HL-60 (cell line): ENCODE measurements around the gene TGM2.
A peak's percentile ranks its signal among the peaks of the same experiment; 100 is the strongest.

Source experiments
- DNase-seq, 2 experiments: peaks; one replicate each; pipeline ENCODE4 v3.0.0-alpha.2; 2010 to 2020; ENCODE audit warnings: low read depth in 1 of 2, low spot score in 1 of 2
- H3K27ac ChIP-seq: fragments of 250-450 bp; sonication (Bioruptor Pico); replicated peaks from 2 replicates; pipeline ENCODE4 v1.5.1; 2020; ENCODE audit warnings: mild to moderate bottlenecking, moderate library complexity
- H3K27me3 ChIP-seq: fragments of 250-450 bp; sonication (Bioruptor Pico); 2 replicates; pipeline ENCODE4 v1.5.1; 2021; ENCODE audit warnings: mild to moderate bottlenecking, moderate library complexity; ENCODE audit not compliant: insufficient read depth, poor library complexity, severe bottlenecking
- H3K4me3 ChIP-seq: replicated peaks from 2 replicates; pipeline ENCODE4 v1.5.1; 2011; ENCODE audit warnings: mild to moderate bottlenecking, control low read depth, low read length; ENCODE audit not compliant: insufficient read depth
- GABPA ChIP-seq: IDR thresholded peaks from 2 replicates; pipeline ENCODE4 v1.6.1; 2012; ENCODE audit warnings: low read depth
- POLR2AphosphoS5 ChIP-seq: IDR thresholded peaks from 2 replicates; pipeline ENCODE4 v1.6.1; 2012; ENCODE audit warnings: low read depth
- SPI1 ChIP-seq: IDR thresholded peaks from 2 replicates; pipeline ENCODE4 v1.6.1; 2012; ENCODE audit warnings: low read depth, mild to moderate bottlenecking, borderline replicate concordance
- TF ChIP-seq, protein P1 (sequence below): IDR thresholded peaks from one replicate; pipeline ENCODE4 v1.5.1; 2011; ENCODE audit warnings: low read length, control low read depth, inconsistent platforms; ENCODE audit not compliant: insufficient read depth
- TF ChIP-seq, protein P2 (sequence below): IDR thresholded peaks from 2 replicates; pipeline ENCODE4 v1.6.1; 2012; ENCODE audit warnings: low read depth; ENCODE audit not compliant: insufficient replicate concordance

Gene TGM2

DNA sequence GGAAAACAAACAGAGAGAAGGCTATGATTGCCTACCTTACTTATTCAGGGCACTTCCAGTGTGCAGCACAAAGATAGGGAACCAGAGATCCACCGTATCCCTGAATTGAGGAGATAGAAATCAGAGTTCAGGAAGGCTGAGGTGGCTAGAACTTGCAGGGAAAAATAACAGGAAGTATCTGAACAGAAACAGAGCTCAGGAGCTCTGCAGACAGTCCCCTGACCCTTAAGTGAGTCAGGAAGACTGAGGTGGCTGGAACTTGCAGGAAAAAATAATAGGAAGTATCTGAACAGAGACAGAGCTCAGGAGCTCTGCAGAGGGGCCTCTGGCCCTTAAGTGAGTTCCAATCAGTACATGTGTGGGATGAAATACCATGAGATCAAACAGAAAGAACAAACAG, 66.1 kb downstream of the TGM2 start:
- TF ChIP-seq SPI1 (no peak), GABPA (no peak), POLR2AphosphoS5 (no peak)
- TF ChIP-seq, protein P1, sequence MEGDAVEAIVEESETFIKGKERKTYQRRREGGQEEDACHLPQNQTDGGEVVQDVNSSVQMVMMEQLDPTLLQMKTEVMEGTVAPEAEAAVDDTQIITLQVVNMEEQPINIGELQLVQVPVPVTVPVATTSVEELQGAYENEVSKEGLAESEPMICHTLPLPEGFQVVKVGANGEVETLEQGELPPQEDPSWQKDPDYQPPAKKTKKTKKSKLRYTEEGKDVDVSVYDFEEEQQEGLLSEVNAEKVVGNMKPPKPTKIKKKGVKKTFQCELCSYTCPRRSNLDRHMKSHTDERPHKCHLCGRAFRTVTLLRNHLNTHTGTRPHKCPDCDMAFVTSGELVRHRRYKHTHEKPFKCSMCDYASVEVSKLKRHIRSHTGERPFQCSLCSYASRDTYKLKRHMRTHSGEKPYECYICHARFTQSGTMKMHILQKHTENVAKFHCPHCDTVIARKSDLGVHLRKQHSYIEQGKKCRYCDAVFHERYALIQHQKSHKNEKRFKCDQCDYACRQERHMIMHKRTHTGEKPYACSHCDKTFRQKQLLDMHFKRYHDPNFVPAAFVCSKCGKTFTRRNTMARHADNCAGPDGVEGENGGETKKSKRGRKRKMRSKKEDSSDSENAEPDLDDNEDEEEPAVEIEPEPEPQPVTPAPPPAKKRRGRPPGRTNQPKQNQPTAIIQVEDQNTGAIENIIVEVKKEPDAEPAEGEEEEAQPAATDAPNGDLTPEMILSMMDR: no peak
- TF ChIP-seq, protein P2, sequence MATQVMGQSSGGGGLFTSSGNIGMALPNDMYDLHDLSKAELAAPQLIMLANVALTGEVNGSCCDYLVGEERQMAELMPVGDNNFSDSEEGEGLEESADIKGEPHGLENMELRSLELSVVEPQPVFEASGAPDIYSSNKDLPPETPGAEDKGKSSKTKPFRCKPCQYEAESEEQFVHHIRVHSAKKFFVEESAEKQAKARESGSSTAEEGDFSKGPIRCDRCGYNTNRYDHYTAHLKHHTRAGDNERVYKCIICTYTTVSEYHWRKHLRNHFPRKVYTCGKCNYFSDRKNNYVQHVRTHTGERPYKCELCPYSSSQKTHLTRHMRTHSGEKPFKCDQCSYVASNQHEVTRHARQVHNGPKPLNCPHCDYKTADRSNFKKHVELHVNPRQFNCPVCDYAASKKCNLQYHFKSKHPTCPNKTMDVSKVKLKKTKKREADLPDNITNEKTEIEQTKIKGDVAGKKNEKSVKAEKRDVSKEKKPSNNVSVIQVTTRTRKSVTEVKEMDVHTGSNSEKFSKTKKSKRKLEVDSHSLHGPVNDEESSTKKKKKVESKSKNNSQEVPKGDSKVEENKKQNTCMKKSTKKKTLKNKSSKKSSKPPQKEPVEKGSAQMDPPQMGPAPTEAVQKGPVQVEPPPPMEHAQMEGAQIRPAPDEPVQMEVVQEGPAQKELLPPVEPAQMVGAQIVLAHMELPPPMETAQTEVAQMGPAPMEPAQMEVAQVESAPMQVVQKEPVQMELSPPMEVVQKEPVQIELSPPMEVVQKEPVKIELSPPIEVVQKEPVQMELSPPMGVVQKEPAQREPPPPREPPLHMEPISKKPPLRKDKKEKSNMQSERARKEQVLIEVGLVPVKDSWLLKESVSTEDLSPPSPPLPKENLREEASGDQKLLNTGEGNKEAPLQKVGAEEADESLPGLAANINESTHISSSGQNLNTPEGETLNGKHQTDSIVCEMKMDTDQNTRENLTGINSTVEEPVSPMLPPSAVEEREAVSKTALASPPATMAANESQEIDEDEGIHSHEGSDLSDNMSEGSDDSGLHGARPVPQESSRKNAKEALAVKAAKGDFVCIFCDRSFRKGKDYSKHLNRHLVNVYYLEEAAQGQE: no peak
- Histone ChIP-seq H3K4me3 (no peak overlapping the region), H3K27ac (no peak overlapping the region), H3K27me3 (no peaks in the 10 kb centered on the region)
- DNase-seq: no peak

DNA sequence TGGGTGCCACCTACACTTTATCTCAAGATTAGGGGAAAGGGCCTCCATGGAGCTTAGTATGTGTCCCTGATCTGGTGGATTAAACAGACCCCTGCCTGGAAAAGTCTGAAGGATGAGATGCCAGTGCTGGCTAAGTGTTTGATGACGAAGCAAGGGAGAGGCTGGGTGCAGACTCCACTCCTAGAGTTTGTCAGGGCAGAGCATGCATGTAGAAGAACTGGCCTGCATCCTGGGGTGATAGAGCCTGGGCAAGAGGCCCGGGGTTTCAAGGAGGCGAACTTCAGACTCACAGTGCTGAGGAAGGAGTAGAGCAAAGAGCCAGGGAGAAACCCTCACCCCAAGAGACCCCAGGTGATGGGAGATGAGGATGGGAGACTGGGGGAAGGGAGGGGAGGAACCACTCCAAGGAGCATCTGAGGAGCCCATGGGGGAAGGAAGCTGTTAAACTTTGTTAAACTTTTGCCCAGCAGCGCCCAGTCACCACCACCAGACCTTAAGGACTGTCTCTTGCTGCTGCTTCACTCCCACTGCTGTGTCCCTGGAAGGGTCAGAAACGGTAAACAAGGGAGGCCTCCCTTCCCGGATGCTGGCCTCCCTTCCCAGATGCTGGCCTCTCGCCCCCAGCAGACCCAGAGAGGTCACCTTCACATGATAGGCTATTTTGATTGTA, 69.9 kb downstream of the TGM2 start:
- Histone ChIP-seq H3K27ac (peak overlapping the region; percentile 60), H3K4me3 (no peak overlapping the region), H3K27me3 (no peaks in the 10 kb centered on the region)
- peak in 1 of 2 experiments; percentile 9 for DNase-seq
- TF ChIP-seq POLR2AphosphoS5 (no peak), GABPA (no peak), SPI1 (no peak)
- TF ChIP-seq, protein P1: no peak
- TF ChIP-seq, protein P2: no peak

- H3K27ac ChIP-seq: peak overlapping the region; percentile 60
- H3K4me3 ChIP-seq: no peak overlapping the region
- peak; percentile 72 to 82 for DNase-seq
- TF ChIP-seq GABPA (0 out of 2 replicates have a peak, but pooled peaks have one; percentile 30), POLR2AphosphoS5 (no peak)
- H3K27me3 ChIP-seq: no peaks in the 10 kb centered on the region
Observed at GRCh38 chr20:38094373-38094891, 70.6 kb downstream of the TGM2 start.

DNA sequence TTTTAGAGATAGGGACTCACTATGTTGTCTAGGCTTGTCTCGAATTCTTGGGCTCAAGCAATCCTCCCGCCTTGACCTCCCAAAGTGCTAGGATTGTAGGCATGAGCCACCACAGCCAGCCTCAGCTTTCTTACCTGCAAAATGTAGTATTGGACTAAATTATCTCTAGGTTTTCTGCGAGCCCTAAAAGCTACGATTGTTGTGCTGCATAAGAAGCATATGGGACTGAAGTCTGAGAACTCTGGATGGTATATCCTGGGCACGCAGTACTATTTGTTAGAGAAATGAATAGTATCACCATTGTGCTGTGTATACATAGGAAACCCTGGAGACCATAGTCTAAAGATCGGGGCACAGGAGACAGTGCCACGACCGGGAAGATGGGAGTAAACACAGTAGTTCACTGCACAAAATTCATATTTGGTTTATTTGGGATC, 71.4 kb downstream of the TGM2 start:
- Histone ChIP-seq H3K27me3 (no peaks in the 10 kb centered on the region), H3K27ac (peak overlapping the region; percentile 60), H3K4me3 (no peak overlapping the region)
- no peak for DNase-seq
- no peak for TF ChIP-seq POLR2AphosphoS5
- no peak for TF ChIP-seq SPI1
- TF ChIP-seq, protein P1: no peak
- TF ChIP-seq GABPA: no peak
- TF ChIP-seq, protein P2: no peak
